SK-N-MC (cell line): ENCODE data around the gene MBD3.
A peak's percentile ranks its signal among the peaks of the same experiment; 100 is the strongest.

Source experiments
- DNase-seq: peaks from one replicate; pipeline ENCODE4 v3.0.0-alpha.2; 2011; ENCODE audit warnings: low read depth, low spot score
- H3K27ac ChIP-seq: fragments of 200-600 bp; sonication (generic); 2 replicates; pipeline ENCODE4 v1.5.1; 2016; ENCODE audit warnings: mixed run types
- H3K36me3 ChIP-seq: fragments of 200-600 bp; sonication (generic); 2 replicates; pipeline ENCODE4 v1.6.1; 2017; ENCODE audit warnings: antibody characterized with exemption, low read length, mixed read lengths; ENCODE audit not compliant: insufficient read depth
- H3K4me3 ChIP-seq: fragments of 200-600 bp; sonication (generic); 2 replicates; pipeline ENCODE4 v1.5.1; 2016
- H3K9ac ChIP-seq: fragments of 200-600 bp; sonication (generic); 2 replicates; pipeline ENCODE4 v1.8.0; 2017; ENCODE audit warnings: mixed run types, mixed read lengths; ENCODE audit not compliant: insufficient read length
- H3K9me3 ChIP-seq: fragments of 200-600 bp; sonication (generic); 2 replicates; pipeline ENCODE4 v1.6.1; 2017; ENCODE audit warnings: low read depth, mild to moderate bottlenecking, antibody characterized with exemption, low read length, moderate library complexity, mixed read lengths
- EZH2 ChIP-seq: fragments of 200-600 bp; sonication (generic); IDR thresholded peaks from one replicate; pipeline ENCODE4 v1.6.1; 2017; ENCODE audit warnings: antibody characterized with exemption
- FOXP2 ChIP-seq: optimal IDR thresholded peaks from 2 replicates; pipeline ENCODE3; 2011; ENCODE audit warnings: mild to moderate bottlenecking, moderate library complexity; ENCODE audit not compliant: insufficient read depth; ENCODE audit errors: extremely low read length, control extremely low read depth
- POLR2AphosphoS5 ChIP-seq: IDR thresholded peaks from 2 replicates; pipeline ENCODE4 v1.6.1; 2012; ENCODE audit warnings: mild to moderate bottlenecking, low read depth, low read length, borderline replicate concordance

MBD3 gene

GRCh38 chr19:1568320-1569019 is 24.2 kb downstream of the MBD3 start, which contains the start of gene MEX3D:
TSS of gene MEX3D (minus strand) at chr19:1568325. CDS start at chr19:1568058, 267 bp downstream.
- peak within 1 kb of the TSS; percentile 42; the same call in 1 of the 2 replicates for H3K27ac ChIP-seq
- H3K4me3 ChIP-seq, result peak within 1 kb of the TSS; percentile 90
- no peak for DNase-seq
- TF ChIP-seq POLR2AphosphoS5 (peak; percentile 60; the same call in 1 of the 2 replicates), FOXP2 (no peak), EZH2 (no peak)
- no peaks in the 10 kb centered on the region for H3K9me3 ChIP-seq
- H3K9ac ChIP-seq, result peak within 1 kb of the TSS; percentile 89
- peaks cover 3% of the 10 kb centered on the region; the same call in 1 of the 2 replicates for H3K36me3 ChIP-seq

GRCh38 chr19:1567848-1568227 is 24.8 kb downstream of the MBD3 start:
- DNase-seq, result no peak
- no peak overlapping the region for H3K9ac ChIP-seq
- no peaks in the 10 kb centered on the region for H3K9me3 ChIP-seq
- H3K27ac ChIP-seq, result no peak overlapping the region
- H3K4me3 ChIP-seq, result no peak overlapping the region
- TF ChIP-seq EZH2, result no peak
- peaks cover 3% of the 10 kb centered on the region; the same call in 1 of the 2 replicates for H3K36me3 ChIP-seq

- peak overlapping the region; percentile 90 for H3K4me3 ChIP-seq
- peak overlapping the region; percentile 89 for H3K9ac ChIP-seq
- TF ChIP-seq EZH2 (no peak), FOXP2 (no peak), POLR2AphosphoS5 (no peak)
- H3K27ac ChIP-seq, result peak overlapping the region; percentile 42; the same call in 1 of the 2 replicates
- peaks cover 3% of the 10 kb centered on the region; the same call in 1 of the 2 replicates for H3K36me3 ChIP-seq
- H3K9me3 ChIP-seq, result no peaks in the 10 kb centered on the region
- DNase-seq, result no peak
These were observed 25.4 kb downstream of the MBD3 start for GRCh38 chr19:1567116-1567847.

DNA sequence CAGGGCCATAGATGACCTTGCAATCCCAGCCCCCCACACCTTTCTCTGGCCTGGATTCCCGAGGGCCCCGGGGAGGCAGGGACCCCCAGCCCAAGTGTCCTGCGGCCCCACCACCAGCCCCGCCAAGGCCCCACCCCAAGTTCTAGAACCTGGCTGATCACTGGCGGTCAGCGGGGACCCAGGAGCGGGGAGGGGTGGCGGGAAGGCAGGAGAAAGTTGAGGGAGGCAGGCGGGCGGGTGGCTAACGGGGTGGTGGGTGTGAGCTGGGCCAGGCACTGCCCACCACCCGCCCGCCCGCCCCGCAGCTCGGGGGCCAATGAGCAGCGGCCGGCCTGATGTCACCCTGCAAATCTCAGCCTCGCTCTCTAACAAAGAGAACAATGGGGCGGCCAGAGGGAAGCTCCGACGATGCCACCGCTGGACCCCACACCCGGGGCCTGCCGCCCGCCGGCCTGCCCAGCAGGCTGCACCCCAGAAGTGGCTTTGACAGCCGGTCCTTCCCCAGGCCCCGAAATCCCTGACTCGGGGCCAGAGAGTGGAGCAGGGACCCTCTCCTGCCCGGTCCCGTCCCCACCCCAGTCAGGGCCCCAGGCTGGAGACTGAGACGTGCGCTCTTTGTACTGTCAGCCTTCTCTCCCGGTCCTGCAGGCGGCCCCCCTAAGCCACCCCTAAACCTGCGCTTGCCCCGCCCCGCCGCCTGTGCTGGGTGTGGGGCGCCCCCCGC is 26.1 kb downstream of the MBD3 start:
- Histone ChIP-seq H3K4me3 (peak overlapping the region; percentile 90), H3K27ac (peak overlapping the region; percentile 42; the same call in 1 of the 2 replicates), H3K9ac (peak overlapping the region; percentile 89), H3K9me3 (no peaks in the 10 kb centered on the region), H3K36me3 (peaks cover 3% of the 10 kb centered on the region; the same call in 1 of the 2 replicates)
- no peak for DNase-seq
- no peak for TF ChIP-seq EZH2
- no peak for TF ChIP-seq FOXP2
- TF ChIP-seq POLR2AphosphoS5, result peak; percentile 16; the same call in 1 of the 2 replicates

DNA sequence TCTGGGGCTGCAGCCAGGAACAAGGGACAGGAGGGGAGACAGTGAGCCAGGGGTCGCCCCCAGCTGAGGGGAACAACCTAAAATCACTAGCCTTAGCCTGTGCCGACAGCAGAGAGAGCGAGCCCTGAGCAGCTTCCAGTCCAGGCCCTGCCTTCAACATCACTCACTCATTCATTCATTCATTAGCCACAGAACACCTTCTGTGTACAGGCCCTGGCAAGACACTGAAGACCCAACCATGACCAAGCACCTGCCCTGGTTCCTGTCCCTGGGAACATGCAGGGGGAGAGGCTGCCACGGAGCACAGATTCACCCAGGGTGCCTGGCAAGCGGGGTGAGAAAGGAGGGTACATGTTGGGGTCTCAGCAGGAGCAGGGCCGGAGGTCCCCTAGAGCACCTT is 29.4 kb downstream of the MBD3 start:
- Histone ChIP-seq H3K9ac (no peak overlapping the region), H3K4me3 (no peak overlapping the region), H3K27ac (no peak overlapping the region), H3K9me3 (no peaks in the 10 kb centered on the region), H3K36me3 (peaks cover 3% of the 10 kb centered on the region; the same call in 1 of the 2 replicates)
- no peak for TF ChIP-seq FOXP2
- TF ChIP-seq POLR2AphosphoS5, result no peak
- TF ChIP-seq EZH2, result no peak
- DNase-seq, result no peak

DNA sequence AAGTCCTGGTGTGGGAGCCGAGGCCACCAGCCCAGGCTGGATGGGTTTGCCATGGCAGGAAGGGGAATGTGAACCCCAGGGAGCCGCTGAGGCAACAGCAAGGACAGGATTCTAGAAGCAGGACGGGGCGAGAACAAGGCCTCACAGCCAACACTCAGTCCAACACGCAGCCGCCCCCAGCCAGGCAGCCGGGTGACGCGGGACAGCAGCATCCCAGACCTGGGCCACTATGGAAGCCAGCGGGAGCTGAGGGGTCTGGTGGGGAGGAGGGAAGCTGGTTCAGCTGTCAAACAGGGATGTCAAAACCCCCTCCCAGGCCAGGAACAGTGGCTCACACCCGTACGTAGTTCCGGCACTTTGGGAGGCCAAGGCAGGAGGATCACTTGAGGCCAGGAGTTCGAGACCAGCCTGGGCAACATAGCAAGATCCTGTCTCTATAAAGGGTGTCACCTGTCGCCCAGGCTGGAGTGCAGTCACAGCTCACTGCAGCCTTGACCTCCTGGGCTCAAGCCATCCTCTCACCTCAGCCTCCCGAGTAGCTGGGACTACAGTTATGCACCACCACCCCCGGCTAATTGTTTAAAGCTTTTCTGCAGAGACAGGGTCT is 31.3 kb downstream of the MBD3 start:
- no peak for DNase-seq
- H3K27ac ChIP-seq, result no peak overlapping the region
- no peak for TF ChIP-seq EZH2
- TF ChIP-seq POLR2AphosphoS5, result no peak
- no peak for TF ChIP-seq FOXP2
- no peak overlapping the region for H3K4me3 ChIP-seq
- H3K9ac ChIP-seq, result no peak overlapping the region
- peaks cover 8% of the 10 kb centered on the region; the same call in 1 of the 2 replicates for H3K36me3 ChIP-seq
- no peaks in the 10 kb centered on the region for H3K9me3 ChIP-seq

DNA sequence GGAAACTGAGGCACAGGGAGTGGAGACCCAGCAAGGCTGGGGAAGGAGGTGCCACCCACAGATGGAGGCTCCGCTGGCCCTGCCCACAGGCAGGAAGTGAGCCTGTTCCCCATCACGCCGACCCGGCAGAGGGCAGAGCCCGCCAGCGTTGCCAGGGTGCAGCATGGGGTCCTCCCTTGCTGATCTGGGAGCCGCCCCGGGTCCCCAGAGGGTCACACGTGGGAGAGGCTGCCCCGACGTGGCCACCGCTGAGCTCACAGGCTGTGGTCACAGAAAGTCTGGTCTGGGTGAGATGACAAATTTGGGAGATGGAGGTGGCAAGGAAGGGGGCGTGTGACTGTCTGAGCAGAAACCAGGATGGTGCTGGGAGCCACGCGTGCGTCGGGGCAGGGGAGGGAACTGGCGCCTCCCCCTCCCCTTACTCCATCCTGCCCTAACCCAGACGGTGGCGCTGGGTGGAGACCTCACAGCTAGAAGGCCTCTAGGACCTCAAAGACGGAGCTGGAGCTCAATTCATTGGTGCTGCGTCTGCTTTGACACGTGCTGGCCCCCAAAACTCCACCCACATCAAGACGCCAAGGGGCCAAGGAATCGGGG is 32.3 kb downstream of the MBD3 start:
- H3K27ac ChIP-seq, result no peak overlapping the region
- H3K4me3 ChIP-seq, result no peak overlapping the region
- no peak overlapping the region for H3K9ac ChIP-seq
- peaks cover 6% of the 10 kb centered on the region; the same call in 1 of the 2 replicates for H3K36me3 ChIP-seq
- no peak for TF ChIP-seq FOXP2
- no peak for TF ChIP-seq EZH2
- no peak for DNase-seq
- H3K9me3 ChIP-seq, result no peaks in the 10 kb centered on the region

DNA sequence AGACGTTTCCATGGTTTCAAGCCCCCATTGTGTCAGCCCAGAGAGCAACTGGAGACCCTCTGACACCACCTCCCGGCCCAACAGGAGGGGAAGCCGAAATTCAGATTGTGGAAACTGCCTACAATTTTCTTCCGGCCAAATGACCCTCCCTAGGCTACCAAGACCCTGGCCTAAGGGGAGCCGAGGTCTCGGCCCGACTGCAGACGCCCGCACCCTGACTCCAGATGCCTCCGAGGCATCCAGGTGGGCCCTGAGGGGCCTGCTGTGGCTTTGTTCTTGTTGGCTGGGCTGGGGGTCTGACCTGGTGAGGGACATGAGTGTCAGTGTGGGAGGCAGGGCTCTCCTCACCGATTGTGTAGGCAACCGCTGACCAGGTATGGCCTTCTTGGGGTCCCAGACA is 34.1 kb downstream of the MBD3 start:
- TF ChIP-seq EZH2 (no peak), POLR2AphosphoS5 (no peak), FOXP2 (no peak)
- DNase-seq, result no peak
- Histone ChIP-seq H3K9me3 (no peaks in the 10 kb centered on the region), H3K36me3 (peaks cover 5% of the 10 kb centered on the region; the same call in 1 of the 2 replicates), H3K4me3 (no peak overlapping the region), H3K27ac (no peak overlapping the region), H3K9ac (no peak overlapping the region)
